Right lobe of liver (tissue), 6 donors: Measurements from ENCODE around the gene MYL3. TPM values are rescaled to one million over a fixed set of nuclear protein-coding genes. Genes with fewer than 3 reads are reported as not detected.

ENCODE experiments used
- ATAC-seq, 4 donors: fragments of 200-7000 bp; cut with Tn5 transposase; one replicate each; pipeline ENCODE4 v1.9.1; 2020; ENCODE audit warnings: mild to moderate bottlenecking in 4 of 4, moderate library complexity in 4 of 4
- DNase-seq, 3 donors: peaks; one replicate each; pipeline ENCODE4 v3.0.0-alpha.2; 2020
- H3K27ac ChIP-seq, 3 donors: fragments of 200-600 bp; one replicate each; pipeline ENCODE4 v1.8.0; 2022
- H3K27me3 ChIP-seq, 2 donors: fragments of 200-600 bp; one replicate each; pipeline ENCODE4 v1.8.0; 2022
- H3K36me3 ChIP-seq, 4 donors: fragments of 200-600 bp; sonication (generic) in 1 of 4; one replicate each; pipeline versions ENCODE4 v1.5.1 to v1.8.0; 2017 to 2022; ENCODE audit warnings: control low read depth in 1 of 4
- H3K4me1 ChIP-seq, 4 donors: fragments of 200-600 bp; sonication (generic) in 1 of 4; one replicate each; pipeline versions ENCODE4 v1.5.1 to v1.8.0; 2017 to 2022; ENCODE audit warnings: control low read depth in 1 of 4
- H3K4me3 ChIP-seq, 3 donors: fragments of 200-600 bp; one replicate each; pipeline ENCODE4 v1.8.0; 2022
- H3K9me3 ChIP-seq, 4 donors: fragments of 200-600 bp; sonication (generic) in 1 of 4; one replicate each; pipeline versions ENCODE4 v1.5.1 to v1.8.0; 2017 to 2022; ENCODE audit warnings: control low read depth in 1 of 4
- POLR2A ChIP-seq: fragments of 450-650 bp; IDR thresholded peaks from one replicate; pipeline ENCODE4 v1.6.1; 2017; ENCODE audit warnings: antibody characterized with exemption, mild to moderate bottlenecking
- WGBS: methylation state at CpG from one replicate; pipeline ENCODE4 v1.1.6; 2018; ENCODE audit warnings: low coverage, low lambda C conversion rate; ENCODE audit not compliant: insufficient coverage; ENCODE audit errors: missing lambda C conversion rate; 5-methylcytosine and 5-hydroxymethylcytosine counted together
- intact Hi-C, 2 donors: fragments of 100-400 bp; cut with DNase I; formaldehyde crosslinking; loops; one replicate each; pipeline versions ENCODE4 v1.11.2 to v1.14.1; 2022
- total RNA-seq, 6 experiments: library from RNA; depleted of rRNA in 2 of 6; stranded (reverse); fragments of >200 nt in 2 of 6; fragmentation: NEBNext Ultra II Directional in 3 of 6; extraction: Animal tissue kit (Norgen Biotek cat#: 25700) in 3 of 6; gene quantifications; one replicate each; pipeline versions ENCODE4 v1.1.0 to v1.2.4, GENCODE V29; 2016 to 2023
- TF ChIP-seq, protein P1 (sequence below), 4 donors: fragments of 200-600 bp in 3 of 4; fragments of 450-650 bp in 1 of 4; IDR thresholded peaks; one replicate each; pipeline versions ENCODE4 v1.5.1 to v1.8.0; 2016 to 2022; ENCODE audit warnings: antibody characterized with exemption in 4 of 4, mild to moderate bottlenecking in 2 of 4
- donor health status: DM: no; HTN: yes; CAD: no.
- donor health status: DM: no; HTN: no; CAD: no.
- donor health status: DM: no; HTN: no; CAD: no.
- donor health status: DM: no; HTN: yes; CAD: no.
- donor health status: DM: no; HTN: yes; CAD: no.

The MYL3 gene
- total RNA-seq, 6 experiments from 2014 or later, result 0.37 to 2.0 (median 1.00) TPM

DNA sequence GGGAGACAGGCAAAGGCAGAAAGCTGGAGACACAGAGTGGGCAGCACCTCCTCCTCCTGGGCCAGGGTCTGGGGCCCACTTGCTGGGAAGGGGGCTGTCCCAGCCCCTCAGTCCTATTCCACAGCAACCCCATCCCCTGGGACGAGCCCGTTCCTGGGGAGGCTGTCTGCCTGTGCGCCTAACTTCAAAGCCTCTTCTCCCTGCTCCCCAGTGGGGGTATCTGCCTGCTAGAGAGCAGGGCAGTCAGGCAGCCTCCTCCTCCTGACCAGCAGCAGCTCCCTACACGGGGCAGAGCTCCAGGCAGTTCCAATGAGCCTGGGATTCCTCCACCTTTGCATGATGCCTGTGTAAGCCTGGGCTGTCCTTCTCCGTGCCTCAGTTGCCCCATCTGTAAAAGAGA, 21.2 kb upstream of the MYL3 start:
- Histone ChIP-seq H3K36me3 (no peaks in the 10 kb centered on the region), H3K27ac (no peak overlapping the region), H3K4me3 (peak overlapping the region in 2 of 3 donors; percentile 40 to 46)

DNA sequence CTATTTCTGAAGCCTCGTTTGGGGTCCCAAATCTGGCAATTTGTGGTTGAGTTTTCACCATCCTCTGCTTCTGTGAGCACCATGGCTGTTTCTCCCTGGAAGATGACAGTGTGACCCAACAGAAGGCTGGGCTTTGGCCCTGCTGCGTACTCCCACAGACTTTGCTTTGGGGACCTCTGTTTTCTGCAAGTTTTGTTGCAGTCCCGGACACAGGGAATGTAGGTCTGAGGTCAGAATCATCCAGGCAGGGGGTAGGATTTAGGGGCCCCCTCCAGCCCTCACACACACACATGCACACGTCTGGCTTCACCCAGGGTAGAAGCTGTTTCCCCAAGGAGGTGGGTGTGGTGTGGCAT, 20.6 kb upstream of the MYL3 start:
- no peak for ATAC-seq
- TF ChIP-seq POLR2A, result no peak
- TF ChIP-seq, protein P1, sequence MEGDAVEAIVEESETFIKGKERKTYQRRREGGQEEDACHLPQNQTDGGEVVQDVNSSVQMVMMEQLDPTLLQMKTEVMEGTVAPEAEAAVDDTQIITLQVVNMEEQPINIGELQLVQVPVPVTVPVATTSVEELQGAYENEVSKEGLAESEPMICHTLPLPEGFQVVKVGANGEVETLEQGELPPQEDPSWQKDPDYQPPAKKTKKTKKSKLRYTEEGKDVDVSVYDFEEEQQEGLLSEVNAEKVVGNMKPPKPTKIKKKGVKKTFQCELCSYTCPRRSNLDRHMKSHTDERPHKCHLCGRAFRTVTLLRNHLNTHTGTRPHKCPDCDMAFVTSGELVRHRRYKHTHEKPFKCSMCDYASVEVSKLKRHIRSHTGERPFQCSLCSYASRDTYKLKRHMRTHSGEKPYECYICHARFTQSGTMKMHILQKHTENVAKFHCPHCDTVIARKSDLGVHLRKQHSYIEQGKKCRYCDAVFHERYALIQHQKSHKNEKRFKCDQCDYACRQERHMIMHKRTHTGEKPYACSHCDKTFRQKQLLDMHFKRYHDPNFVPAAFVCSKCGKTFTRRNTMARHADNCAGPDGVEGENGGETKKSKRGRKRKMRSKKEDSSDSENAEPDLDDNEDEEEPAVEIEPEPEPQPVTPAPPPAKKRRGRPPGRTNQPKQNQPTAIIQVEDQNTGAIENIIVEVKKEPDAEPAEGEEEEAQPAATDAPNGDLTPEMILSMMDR (IDR thresholded peaks at IDR 0.05), result no peak
- Histone ChIP-seq H3K36me3 (no peaks in the 10 kb centered on the region), H3K27me3 (no peaks in the 10 kb centered on the region), H3K27ac (no peak overlapping the region), H3K9me3 (no peaks in the 10 kb centered on the region), H3K4me3 (peak overlapping the region in 2 of 3 donors; percentile 40 to 46), H3K4me1 (peaks cover 0 to 16% (median 0%) of the 10 kb centered on the region in 4 donors)
- DNase-seq, result no peak
- 50% methylated on average over 2 of the region's 4 CpGs for WGBS
- intact Hi-C loops, result no loop called here

More for the DNA sequence above, 21.2 kb upstream of the MYL3 start:
- Histone ChIP-seq H3K27me3 (no peaks in the 10 kb centered on the region), H3K4me1 (peaks cover 0 to 16% (median 0%) of the 10 kb centered on the region in 4 donors), H3K9me3 (no peaks in the 10 kb centered on the region)
- DNase-seq (no peak), ATAC-seq (no peak)
- intact Hi-C loops, result no loop called here
- WGBS, result no CpG with 5 or more reads among the region's 5 CpGs
- TF ChIP-seq POLR2A, result no peak
- TF ChIP-seq, protein P1 (IDR thresholded peaks at IDR 0.05), result no peak

DNA sequence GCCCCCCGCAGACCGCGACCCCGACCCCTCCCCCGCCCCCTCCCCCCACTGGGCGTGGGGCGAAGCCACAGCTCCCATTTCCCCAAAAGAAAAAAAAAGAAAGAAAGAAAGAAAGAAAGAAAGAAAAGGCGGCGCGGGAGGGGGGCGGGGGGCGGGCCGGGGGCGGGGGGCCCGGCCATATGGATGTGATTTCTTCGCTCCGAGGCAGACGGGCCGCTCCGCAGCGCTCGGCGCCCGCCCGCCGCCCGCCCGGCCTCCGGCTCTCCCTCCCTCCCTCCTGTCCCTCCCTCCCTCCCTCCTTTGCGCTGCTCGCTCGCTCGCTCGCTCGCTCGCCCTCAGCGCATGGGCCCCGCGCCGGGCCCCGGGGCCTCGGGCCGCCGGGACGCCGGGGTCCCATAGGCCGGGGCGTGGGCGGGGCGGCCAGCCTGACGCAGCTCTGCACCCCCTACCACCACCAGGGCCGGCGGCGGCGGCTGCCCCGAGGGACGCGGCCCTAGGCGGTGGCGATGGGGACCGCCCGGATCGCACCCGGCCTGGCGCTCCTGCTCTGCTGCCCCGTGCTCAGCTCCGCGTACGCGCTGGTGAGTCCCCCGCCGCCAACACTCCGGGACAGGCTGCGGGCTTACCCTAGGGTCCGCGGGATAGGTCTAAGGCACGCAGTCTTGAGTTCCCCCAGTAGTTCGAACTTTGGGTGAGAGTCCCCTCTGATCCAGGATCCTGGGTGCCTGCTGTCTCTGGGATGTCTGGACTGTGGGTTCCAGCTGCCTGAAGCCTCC, 20.0 kb upstream of the MYL3 start:
- TF ChIP-seq POLR2A, result no peak
- TF ChIP-seq, protein P1 (IDR thresholded peaks at IDR 0.05), result no peak
- DNase-seq (no peak), ATAC-seq (peak; percentile 17 to 60 (median 40))
- no peak overlapping the region for H3K27ac ChIP-seq
- WGBS, result 1% methylated on average over 30 of the region's 78 CpGs
- no peaks in the 10 kb centered on the region for H3K27me3 ChIP-seq
- intact Hi-C loops, result no loop called here
- no peaks in the 10 kb centered on the region for H3K36me3 ChIP-seq
- H3K9me3 ChIP-seq, result no peaks in the 10 kb centered on the region
- H3K4me1 ChIP-seq, result peaks cover 0 to 16% (median 0%) of the 10 kb centered on the region in 4 donors
- H3K4me3 ChIP-seq, result peak overlapping the region; percentile 29 to 46 (median 40)

DNA sequence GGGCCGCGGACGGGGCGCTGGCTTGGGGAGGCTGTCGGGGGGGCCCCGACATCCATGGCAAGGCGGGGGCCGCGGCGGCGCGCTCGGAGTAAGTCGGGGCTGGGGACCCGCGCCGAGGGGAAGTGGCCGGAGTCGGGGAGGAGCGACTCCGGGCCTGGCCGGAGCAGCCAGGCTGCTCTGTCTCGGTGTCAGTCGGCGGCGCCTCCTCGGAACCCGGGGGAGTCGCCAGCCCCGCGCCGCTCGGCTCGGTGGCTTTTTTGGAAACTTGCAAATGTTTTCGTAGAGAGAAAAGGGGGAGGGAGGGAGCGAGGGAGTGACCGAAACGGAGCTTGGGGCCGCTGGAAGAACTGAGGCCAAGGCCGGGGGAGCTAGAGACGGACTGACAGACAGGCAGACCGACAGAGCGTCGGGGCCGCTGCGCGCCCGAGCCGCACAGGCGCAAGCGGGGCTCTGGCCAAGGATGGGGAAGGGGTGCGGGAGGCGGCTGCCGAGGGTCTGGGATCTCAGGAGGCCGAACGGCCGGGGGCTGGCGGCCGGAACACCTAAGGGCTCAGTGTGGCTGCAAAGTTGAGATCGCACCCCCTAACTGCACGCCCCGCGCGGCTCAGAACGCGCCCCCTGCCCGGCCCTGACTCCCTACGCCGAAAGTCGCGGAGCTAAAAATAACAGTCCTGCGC, 19.3 kb upstream of the MYL3 start:
- intact Hi-C loops, result no loop called here
- ATAC-seq (peak; percentile 21 to 51 (median 27)), DNase-seq (no peak)
- Histone ChIP-seq H3K9me3 (no peaks in the 10 kb centered on the region), H3K36me3 (no peaks in the 10 kb centered on the region), H3K4me1 (peaks cover 0 to 16% (median 0%) of the 10 kb centered on the region in 4 donors), H3K27ac (peak overlapping the region; percentile 21 to 63 (median 37)), H3K4me3 (peak overlapping the region; percentile 29 to 46 (median 40)), H3K27me3 (no peaks in the 10 kb centered on the region)
- WGBS, result 0% methylated on average over 36 of the region's 72 CpGs
- TF ChIP-seq, protein P1 (IDR thresholded peaks at IDR 0.05), result no peak
- no peak for TF ChIP-seq POLR2A
